HG03439 (cell line): ENCODE data around the gene COG7.
"Not testable (repeated sequence)": the region's sequence is repeated elsewhere in the genome, so short reads cannot be mapped to it uniquely, and the experiment has no call there.

ENCODE experiments used
- ATAC-seq: cut with Tn5 transposase; IDR thresholded peaks from one replicate; pipeline ENCODE4 v1.9.1; 2021; ENCODE audit warnings: mild to moderate bottlenecking, moderate library complexity; ENCODE audit not compliant: unreplicated experiment

COG7 gene

DNA sequence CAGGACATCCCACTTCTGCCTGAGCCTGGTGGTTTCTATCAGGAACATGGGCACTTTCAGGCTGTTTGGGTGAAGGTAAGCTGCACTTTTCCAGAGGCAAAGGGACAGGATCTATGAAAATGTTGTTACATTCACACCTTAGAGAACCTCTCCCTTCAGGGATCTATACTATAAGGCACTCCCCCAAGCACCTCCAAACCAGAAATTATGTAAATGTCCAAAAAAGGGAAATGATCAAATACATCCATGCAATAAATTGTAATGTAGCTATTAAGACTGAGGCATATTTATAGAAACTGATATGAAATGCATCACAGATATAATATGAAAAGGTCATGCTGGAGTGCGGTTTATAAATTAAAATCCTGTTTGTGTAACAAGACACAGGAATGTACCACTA, 23.3 kb upstream of the COG7 start:
- ATAC-seq: no peak

- ATAC-seq: no peak
Observed at GRCh38 chr16:23469814-23470213, 16.8 kb upstream of the COG7 start.

DNA sequence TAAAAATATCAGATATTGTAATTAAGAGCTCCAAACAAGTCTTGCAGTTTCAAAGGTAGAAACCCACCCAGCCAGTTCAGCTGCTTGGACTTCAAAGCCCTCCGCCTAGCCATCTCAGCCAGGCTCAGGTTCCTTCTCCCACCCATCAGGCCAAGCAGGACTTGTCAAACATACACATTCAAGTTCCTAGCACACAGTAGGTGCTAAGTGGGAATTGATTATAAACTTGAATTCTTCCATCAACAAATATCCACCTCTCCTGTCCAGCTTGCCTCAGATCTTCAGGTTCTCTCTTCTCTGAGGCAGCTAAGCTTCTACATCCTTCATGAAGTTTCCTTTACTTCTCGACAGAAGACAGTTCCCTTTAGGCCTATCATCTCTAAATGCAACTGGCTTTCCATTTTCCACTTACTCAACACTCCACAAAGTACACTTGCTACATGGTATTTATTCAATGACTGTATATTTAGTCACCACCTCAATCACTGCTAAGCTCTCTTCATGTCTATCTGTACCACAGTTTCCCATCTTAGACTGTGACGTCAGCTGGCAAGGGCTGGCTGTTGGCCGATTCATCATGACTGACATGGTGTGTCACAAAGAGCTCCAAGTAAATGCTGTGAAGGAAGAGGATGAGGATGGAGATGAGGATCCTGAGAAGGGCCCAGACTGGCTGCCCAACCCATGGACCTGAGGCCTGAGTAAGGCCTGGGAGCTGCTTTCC, 13.3 kb upstream of the COG7 start:
- no peak for ATAC-seq

DNA sequence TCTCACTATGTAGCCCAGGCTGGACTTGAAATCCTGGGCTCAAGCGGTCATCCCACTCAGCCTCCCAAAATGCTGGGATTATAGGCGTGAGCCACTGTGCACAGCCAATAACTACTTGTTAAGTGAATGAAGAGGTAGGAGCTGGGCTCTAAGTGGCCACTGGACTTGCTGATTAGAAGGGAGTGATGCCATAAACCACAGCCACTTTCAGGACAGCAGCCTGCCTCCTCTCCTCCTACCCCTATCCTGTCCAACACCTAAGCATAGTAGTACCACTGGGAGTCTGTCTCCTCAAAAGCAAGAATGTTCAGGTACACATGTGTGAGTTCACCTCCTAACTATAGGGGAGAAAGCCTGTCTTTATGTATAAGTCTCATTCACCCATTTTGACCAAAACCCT, 12.2 kb upstream of the COG7 start:
- no peak for ATAC-seq

GRCh38 chr16:23464196-23464595, 11.2 kb upstream of the COG7 start:
- ATAC-seq: no peak

DNA sequence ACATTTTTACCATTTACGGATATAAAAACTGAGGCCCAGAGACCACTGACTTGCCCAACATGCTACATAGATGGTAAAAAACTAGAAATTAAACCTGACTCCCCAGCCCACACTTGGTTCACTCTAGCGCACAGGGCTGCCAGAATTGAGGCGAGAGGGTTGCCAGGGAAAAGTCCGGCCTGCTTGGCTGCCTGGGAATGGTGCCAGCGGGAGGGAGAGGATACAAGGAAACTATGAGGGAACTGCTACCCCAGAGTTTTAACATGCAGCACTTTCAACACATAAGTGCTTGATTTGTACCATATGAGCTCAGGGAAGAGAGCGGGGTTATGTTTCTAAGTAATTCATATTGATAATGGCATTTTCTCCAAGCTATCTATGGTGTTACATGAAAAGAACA, 10.0 kb upstream of the COG7 start:
- not testable (repeated sequence) for ATAC-seq

GRCh38 chr16:23453338-23454052, 506 bp upstream of the COG7 start:
- no peak for ATAC-seq

DNA sequence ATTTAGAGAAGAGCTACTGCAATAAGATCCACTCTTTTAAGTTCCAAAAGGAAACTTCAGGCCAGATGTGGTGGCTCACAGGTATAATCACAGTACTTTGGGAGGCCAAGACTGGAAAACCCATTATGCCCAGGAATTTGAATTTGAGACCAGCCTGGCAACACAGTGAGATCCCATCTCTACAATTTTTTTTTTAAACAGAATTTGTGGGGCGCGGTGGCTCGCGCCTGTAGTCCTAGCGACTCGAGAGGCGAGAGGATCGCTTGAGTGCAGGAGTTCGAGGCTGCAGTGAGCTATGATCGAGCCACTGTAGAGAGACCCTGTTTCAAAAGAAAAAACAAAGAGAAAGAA, 793 bp downstream of the COG7 start:
- no peak for ATAC-seq

GRCh38 chr16:23448392-23448791, 4.6 kb downstream of the COG7 start:
- ATAC-seq: no peak

GRCh38 chr16:23437542-23437941, 15.4 kb downstream of the COG7 start:
- ATAC-seq: not testable (repeated sequence)

DNA sequence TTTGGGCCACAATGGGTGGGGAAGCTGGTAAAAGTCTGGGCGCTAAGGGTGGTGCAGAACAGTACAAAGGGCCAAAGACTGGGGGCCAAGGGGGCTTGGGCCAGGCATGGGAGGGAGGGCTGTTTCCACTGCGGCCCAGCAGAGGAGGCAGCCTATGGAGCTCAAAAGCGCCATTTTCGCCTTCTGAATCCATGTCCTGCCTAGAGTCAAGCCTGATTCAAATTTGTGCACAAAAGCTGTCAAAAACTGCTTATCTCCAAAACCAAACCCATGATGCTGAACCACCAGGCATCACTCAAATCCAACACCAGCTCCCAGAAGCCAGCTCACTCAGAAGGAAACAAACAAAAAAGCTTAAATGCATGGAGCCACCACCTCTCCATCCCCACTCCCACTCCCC, 16.0 kb downstream of the COG7 start:
- no peak for ATAC-seq

DNA sequence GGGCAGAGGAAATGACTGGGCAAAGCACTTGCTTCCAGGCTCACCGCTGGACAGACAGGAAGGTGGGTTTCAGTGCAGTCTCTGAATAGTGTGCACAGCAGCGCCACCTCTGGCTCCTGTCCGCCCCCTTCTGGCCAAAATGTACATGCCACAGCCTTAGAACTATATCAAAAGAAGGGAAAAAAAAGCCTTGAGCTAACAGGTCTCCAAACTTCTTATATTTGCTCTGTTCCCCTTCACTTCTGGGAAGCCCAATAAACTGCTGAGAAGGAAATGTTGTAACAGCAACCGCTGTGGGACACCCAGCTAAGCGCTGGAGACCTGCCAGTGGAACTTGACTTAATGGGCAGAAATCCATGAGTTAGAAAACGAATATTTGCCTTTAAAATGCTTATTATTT, 17.5 kb downstream of the COG7 start:
- ATAC-seq: no peak

- ATAC-seq: no peak
Observed at GRCh38 chr16:23434380-23434779, 18.6 kb downstream of the COG7 start.

- no peak for ATAC-seq
Observed at GRCh38 chr16:23433261-23433920, 19.6 kb downstream of the COG7 start.

- no peak for ATAC-seq
Observed at GRCh38 chr16:23432176-23433128, 20.5 kb downstream of the COG7 start.

DNA sequence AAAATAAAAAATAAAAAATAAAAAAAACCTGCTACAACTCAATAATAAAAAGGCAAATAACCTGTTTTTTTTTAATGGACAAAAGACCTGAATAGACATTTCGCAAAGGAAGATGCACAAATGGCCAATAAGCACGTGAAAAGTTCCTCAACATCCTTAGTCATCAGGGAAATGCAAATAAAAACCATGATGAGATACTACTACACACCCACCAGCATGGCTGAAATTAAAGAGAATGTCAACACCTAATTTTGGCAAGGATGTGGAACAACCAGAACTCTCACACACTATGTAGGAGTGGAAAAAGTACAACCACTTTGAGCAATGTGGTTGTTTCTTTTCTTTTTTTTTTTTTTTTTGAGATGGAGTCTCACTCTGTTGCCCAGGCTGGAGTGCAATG, 24.6 kb downstream of the COG7 start:
- ATAC-seq: no peak

GRCh38 chr16:23424292-23424958, 28.6 kb downstream of the COG7 start:
- ATAC-seq: no peak

GRCh38 chr16:23423496-23424049, 29.4 kb downstream of the COG7 start:
- ATAC-seq: no peak

GRCh38 chr16:23420011-23420410, 33.0 kb downstream of the COG7 start:
- ATAC-seq: no peak

DNA sequence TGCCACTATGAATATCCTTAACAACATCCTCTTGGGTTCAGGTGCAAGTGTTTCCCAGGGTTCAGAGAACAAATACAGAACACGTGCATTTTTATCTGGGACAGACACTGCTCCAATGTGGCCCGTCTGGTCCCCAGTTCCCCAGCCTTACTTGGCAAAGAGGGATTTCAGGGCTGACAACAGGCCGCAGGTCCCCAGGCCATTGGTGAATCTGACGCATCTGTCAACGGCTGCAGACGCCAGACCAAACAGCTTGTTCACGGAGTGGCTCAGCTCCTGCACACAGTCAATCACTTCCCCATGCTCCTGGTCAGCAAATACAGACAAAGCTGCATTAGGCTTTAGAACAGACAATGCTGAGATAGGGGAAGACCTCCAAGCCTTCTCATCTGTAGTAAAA, 36.2 kb downstream of the COG7 start:
- ATAC-seq: no peak
